ENCODE results near the gene MKLN1. TPM values are rescaled to one million over a fixed set of nuclear protein-coding genes. Genes with fewer than 3 reads are reported as not detected.

Gene MKLN1
- polyA plus RNA-seq, 1 experiment, result 25.6 TPM

- ChIA-PET POLR2A (no interaction called here), CTCF (interaction anchor here (0.7 kb wide), 1 partner anchor 146 kb away, joined by 6 read pairs; no protein-coding TSS in a partner anchor)
- no peak for DNase-seq (ENCODE audit: low read depth)
- H3K36me3 ChIP-seq (ENCODE audit: control insufficient read depth, insufficient read depth, low read length), result no peaks in the 10 kb centered on the region
- no peaks in the 10 kb centered on the region for H3K27me3 ChIP-seq (ENCODE audit: control insufficient read depth, insufficient read depth, low read length)
- H3K4me3 ChIP-seq (ENCODE audit: low read depth, low read length), result no peak overlapping the region
- TF ChIP-seq CTCF (IDR thresholded peaks at IDR 0.05; ENCODE audit: insufficient read depth, low read depth, low read length), result no peak
Observed at GRCh38 chr7:131383417-131384285, 56.0 kb downstream of the MKLN1 start.

- no peak for TF ChIP-seq CTCF (IDR thresholded peaks at IDR 0.05; ENCODE audit: insufficient read depth, low read depth, low read length)
- ChIA-PET CTCF (no interaction called here), POLR2A (interaction anchor here (0.6 kb wide), 1 partner anchor 31 kb away, joined by 4 read pairs; no protein-coding TSS in a partner anchor)
- no peak for DNase-seq (ENCODE audit: low read depth)
- Histone ChIP-seq H3K4me3 (ENCODE audit: low read depth, low read length) (no peak overlapping the region), H3K27me3 (ENCODE audit: control insufficient read depth, insufficient read depth, low read length) (no peaks in the 10 kb centered on the region), H3K36me3 (ENCODE audit: control insufficient read depth, insufficient read depth, low read length) (no peaks in the 10 kb centered on the region)
Observed at GRCh38 chr7:131384286-131384635, 56.6 kb downstream of the MKLN1 start.

GRCh38 chr7:131385039-131385605 lies 57.4 kb downstream of the MKLN1 start:
- DNase-seq (ENCODE audit: low read depth), result no peak
- no peaks in the 10 kb centered on the region for H3K36me3 ChIP-seq (ENCODE audit: control insufficient read depth, insufficient read depth, low read length)
- no peaks in the 10 kb centered on the region for H3K27me3 ChIP-seq (ENCODE audit: control insufficient read depth, insufficient read depth, low read length)
- POLR2A ChIA-PET, result interaction anchor here (0.6 kb wide), 1 partner anchor 15 kb away, joined by 20 read pairs; no protein-coding TSS in a partner anchor
- no peak for TF ChIP-seq CTCF (IDR thresholded peaks at IDR 0.05; ENCODE audit: insufficient read depth, low read depth, low read length)
- CTCF ChIA-PET, result no interaction called here
- no peak overlapping the region for H3K4me3 ChIP-seq (ENCODE audit: low read depth, low read length)

- DNase-seq (ENCODE audit: low read depth), result no peak
- ChIA-PET CTCF (no interaction called here), POLR2A (no interaction called here)
- H3K27me3 ChIP-seq (ENCODE audit: control insufficient read depth, insufficient read depth, low read length), result no peaks in the 10 kb centered on the region
- H3K36me3 ChIP-seq (ENCODE audit: control insufficient read depth, insufficient read depth, low read length), result no peaks in the 10 kb centered on the region
- no peak for TF ChIP-seq CTCF (IDR thresholded peaks at IDR 0.05; ENCODE audit: insufficient read depth, low read depth, low read length)
- H3K4me3 ChIP-seq (ENCODE audit: low read depth, low read length), result no peak overlapping the region
Observed at GRCh38 chr7:131388126-131388525, 60.5 kb downstream of the MKLN1 start.

- POLR2A ChIA-PET, result no interaction called here
- no peaks in the 10 kb centered on the region for H3K27me3 ChIP-seq (ENCODE audit: control insufficient read depth, insufficient read depth, low read length)
- no peak for TF ChIP-seq CTCF (IDR thresholded peaks at IDR 0.05; ENCODE audit: insufficient read depth, low read depth, low read length)
- no peaks in the 10 kb centered on the region for H3K36me3 ChIP-seq (ENCODE audit: control insufficient read depth, insufficient read depth, low read length)
- DNase-seq (ENCODE audit: low read depth), result no peak
- CTCF ChIA-PET, result no interaction called here
- no peak overlapping the region for H3K4me3 ChIP-seq (ENCODE audit: low read depth, low read length)
Observed at GRCh38 chr7:131390275-131390674, 62.6 kb downstream of the MKLN1 start.
